GM12891 (cell line): ENCODE data around the gene OLFM1.

Experiments
- PAX5 ChIP-seq: IDR thresholded peaks from 2 replicates; pipeline ENCODE4 v1.6.1; 2011; ENCODE audit warnings: low read length, moderate library complexity, mild to moderate bottlenecking; ENCODE audit not compliant: insufficient read depth, severe bottlenecking
- POLR2A ChIP-seq: IDR thresholded peaks from 2 replicates; pipeline ENCODE4 v1.6.1; 2011; ENCODE audit warnings: low read depth, low read length, control low read depth
- POLR2AphosphoS5 ChIP-seq: IDR thresholded peaks from 2 replicates; pipeline ENCODE4 v1.6.1; 2011; ENCODE audit warnings: low read depth, low read length, control low read depth
- POU2F2 ChIP-seq: IDR thresholded peaks from 2 replicates; pipeline ENCODE4 v1.6.1; 2011; ENCODE audit warnings: low read depth, mild to moderate bottlenecking, control low read depth, low read length, moderate library complexity
- SPI1 ChIP-seq: IDR thresholded peaks from 2 replicates; pipeline ENCODE4 v1.6.1; 2011; ENCODE audit warnings: low read depth, low read length, control low read depth
- TAF1 ChIP-seq: IDR thresholded peaks from 2 replicates; pipeline ENCODE4 v1.6.1; 2011; ENCODE audit warnings: low read depth, low read length, control low read depth

DNA sequence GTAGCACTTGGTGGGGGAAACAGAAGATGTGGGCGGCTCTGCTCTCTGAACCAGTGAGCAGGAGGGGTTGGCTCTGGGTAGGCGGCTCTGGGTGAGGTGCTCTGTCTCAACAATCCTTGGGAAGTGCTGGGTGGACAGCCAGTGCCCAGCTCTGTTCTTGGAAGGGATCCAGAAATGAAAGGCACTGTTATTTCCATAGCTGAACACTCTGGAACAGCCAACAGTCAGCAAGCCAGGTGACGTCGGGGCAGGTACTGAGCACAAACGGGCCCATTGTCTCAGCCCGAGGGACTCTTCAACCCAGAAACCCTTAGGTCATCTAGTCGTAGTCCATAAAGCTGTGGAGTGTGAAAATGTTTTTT, 36.3 kb downstream of the OLFM1 start:
- TF ChIP-seq TAF1 (no peak), POLR2A (no peak), POLR2AphosphoS5 (no peak), SPI1 (no peak), POU2F2 (no peak), PAX5 (no peak)
